ENCODE data around the gene PIR. TPM values are rescaled to one million over a fixed set of nuclear protein-coding genes. Genes with fewer than 3 reads are reported as not detected.

PIR gene
- total and polyA plus RNA-seq, 9 of the 15 experiments (the other 6 are each of a cell fraction or from before 2014, with no cell fraction given): 7.5 to 29.8 (median 11.5) TPM

- 0 out of 2 replicates have a peak, but pooled peaks have one; percentile 34 for TF ChIP-seq NBN (IDR thresholded peaks at IDR 0.05; ENCODE audit: low read depth)
- peak; percentile 85 for TF ChIP-seq HDAC3 (IDR thresholded peaks at IDR 0.05; ENCODE audit: borderline replicate concordance, partially characterized antibody)
- no peak for TF ChIP-seq U2AF1 (optimal IDR thresholded peaks at IDR 0.05; ENCODE audit: low read depth, low read length)
- no peak for TF ChIP-seq ZNF12 (CRISPR knock-in tag; IDR thresholded peaks at IDR 0.05)
- no peak for TF ChIP-seq TBP (optimal IDR thresholded peaks at IDR 0.05; ENCODE audit: low read depth, low read length)
- TF ChIP-seq ZKSCAN1 (IDR thresholded peaks at IDR 0.05; ENCODE audit: low read depth, low read length): peak; percentile 87
- TF ChIP-seq HNRNPK (IDR thresholded peaks at IDR 0.05; ENCODE audit: low read depth, low read length, poor library complexity, severe bottlenecking): no peak
- TF ChIP-seq GATA2 (CRISPR knock-in tag; IDR thresholded peaks at IDR 0.05): peak; percentile 73
- TF ChIP-seq MYBL2 (IDR thresholded peaks at IDR 0.05; ENCODE audit: low read depth): no peak
- TF ChIP-seq MYBL2 (CRISPR knock-in tag; IDR thresholded peaks at IDR 0.05; ENCODE audit: borderline replicate concordance): no peak
- TF ChIP-seq RCOR1 (IDR thresholded peaks at IDR 0.05; ENCODE audit: borderline replicate concordance in 1 of 2, low read depth in 2 of 2, low read length in 2 of 2): peak in 1 of 2 experiments; percentile 85; a peak in 2 of 4 replicates
- TF ChIP-seq BRF2 (IDR thresholded peaks at IDR 0.05; ENCODE audit: borderline replicate concordance, insufficient read depth, insufficient read length): no peak
- TF ChIP-seq ADNP (tag; IDR thresholded peaks at IDR 0.05): no peak
- peak; percentile 90 for TF ChIP-seq DPF2 (IDR thresholded peaks at IDR 0.05)
- peak in 1 of 2 experiments; percentile 45 for TF ChIP-seq AFF1 (IDR thresholded peaks at IDR 0.05; ENCODE audit: low read depth in 1 of 2, partially characterized antibody in 2 of 2)
- TF ChIP-seq NR2C2 (CRISPR knock-in tag; IDR thresholded peaks at IDR 0.05): no peak
- TF ChIP-seq NR2C2 (tag; IDR thresholded peaks at IDR 0.05): 0 out of 2 replicates have a peak, but pooled peaks have one; percentile 22
- TF ChIP-seq PYGO2 (tag; IDR thresholded peaks at IDR 0.05): no peak
- 0 out of 2 replicates have a peak, but pooled peaks have one; percentile 70 for TF ChIP-seq ARID3A (IDR thresholded peaks at IDR 0.05; ENCODE audit: borderline replicate concordance, low read depth, low read length)
Measured at GRCh38 chrX:15515931-15516330, 22.8 kb upstream of the PIR start (continued).
